ENCODE results near the gene LMOD2. TPM values are rescaled to one million over a fixed set of nuclear protein-coding genes. Genes with fewer than 3 reads are reported as not detected.

The LMOD2 gene
- total RNA-seq, 1 experiment from 2014 or later: not detected

- BruUV-seq (replicated peaks): no TSS peak
- CTCF ChIA-PET: no interaction called here
- peaks cover 26% of the 10 kb centered on the region for H3K4me1 ChIP-seq (ENCODE audit: insufficient read depth, low read length)
- no peaks in the 10 kb centered on the region for H3K9me3 ChIP-seq (ENCODE audit: low read length)
- no peaks in the 10 kb centered on the region for H3K79me2 ChIP-seq (ENCODE audit: low read length)
- H3K9ac ChIP-seq (ENCODE audit: low read length): no peak overlapping the region
- H3K4me2 ChIP-seq (ENCODE audit: low read length): no peak overlapping the region
- ATAC-seq: peak; percentile 41
- DNase-seq: peak; percentile 57
- no peak overlapping the region for H3K27ac ChIP-seq (ENCODE audit: low read length)
- no peaks in the 10 kb centered on the region for H3K36me3 ChIP-seq (ENCODE audit: low read depth, low read length)
- H3K27me3 ChIP-seq (ENCODE audit: low read length): no peaks in the 10 kb centered on the region
- no peak overlapping the region for H3K4me3 ChIP-seq (ENCODE audit: low read length)
- no peaks in the 10 kb centered on the region for H3K9me2 ChIP-seq (replicated peaks; ENCODE audit: low read length)
- POLR2A ChIA-PET (ENCODE audit: unreplicated experiment): interaction anchor here (0.6 kb wide), 1 partner anchor 149 kb away, joined by 5 read pairs; no protein-coding TSS in a partner anchor
- H3F3A ChIP-seq (ENCODE audit: low read length, unreplicated experiment): no peaks in the 10 kb centered on the region
- H4K20me1 ChIP-seq (ENCODE audit: low read length): no peaks in the 10 kb centered on the region
- TF ChIP-seq, protein P1, sequence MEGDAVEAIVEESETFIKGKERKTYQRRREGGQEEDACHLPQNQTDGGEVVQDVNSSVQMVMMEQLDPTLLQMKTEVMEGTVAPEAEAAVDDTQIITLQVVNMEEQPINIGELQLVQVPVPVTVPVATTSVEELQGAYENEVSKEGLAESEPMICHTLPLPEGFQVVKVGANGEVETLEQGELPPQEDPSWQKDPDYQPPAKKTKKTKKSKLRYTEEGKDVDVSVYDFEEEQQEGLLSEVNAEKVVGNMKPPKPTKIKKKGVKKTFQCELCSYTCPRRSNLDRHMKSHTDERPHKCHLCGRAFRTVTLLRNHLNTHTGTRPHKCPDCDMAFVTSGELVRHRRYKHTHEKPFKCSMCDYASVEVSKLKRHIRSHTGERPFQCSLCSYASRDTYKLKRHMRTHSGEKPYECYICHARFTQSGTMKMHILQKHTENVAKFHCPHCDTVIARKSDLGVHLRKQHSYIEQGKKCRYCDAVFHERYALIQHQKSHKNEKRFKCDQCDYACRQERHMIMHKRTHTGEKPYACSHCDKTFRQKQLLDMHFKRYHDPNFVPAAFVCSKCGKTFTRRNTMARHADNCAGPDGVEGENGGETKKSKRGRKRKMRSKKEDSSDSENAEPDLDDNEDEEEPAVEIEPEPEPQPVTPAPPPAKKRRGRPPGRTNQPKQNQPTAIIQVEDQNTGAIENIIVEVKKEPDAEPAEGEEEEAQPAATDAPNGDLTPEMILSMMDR (conservative IDR thresholded peaks at IDR 0.05; ENCODE audit: low read depth, low read length): no peak
- TF ChIP-seq EZH2 (IDR thresholded peaks at IDR 0.05; ENCODE audit: low read length, unreplicated experiment) (no peak), EZH2phosphoT487 (IDR thresholded peaks at IDR 0.05; ENCODE audit: borderline replicate concordance, low read length) (no peak)
- intact Hi-C loops (cut with micrococcal nuclease): no loop called here
- no peak overlapping the region for H2AFZ ChIP-seq (ENCODE audit: low read length)
Observed at GRCh38 chr7:123647106-123647730, 8.4 kb upstream of the LMOD2 start.

GRCh38 chr7:123649964-123650363 lies 5.7 kb upstream of the LMOD2 start:
- CTCF ChIA-PET: interaction anchor here (1.1 kb wide), 1 partner anchor 222 kb away, joined by 4 read pairs; no protein-coding TSS in a partner anchor
- Histone ChIP-seq H3K79me2 (ENCODE audit: low read length) (no peaks in the 10 kb centered on the region), H3K4me1 (ENCODE audit: insufficient read depth, low read length) (peaks cover 13% of the 10 kb centered on the region), H3K9me3 (ENCODE audit: low read length) (no peaks in the 10 kb centered on the region), H3K27ac (ENCODE audit: low read length) (no peak overlapping the region), H3F3A (ENCODE audit: low read length, unreplicated experiment) (no peaks in the 10 kb centered on the region), H3K27me3 (ENCODE audit: low read length) (no peaks in the 10 kb centered on the region), H3K4me2 (ENCODE audit: low read length) (no peak overlapping the region), H3K9me2 (replicated peaks; ENCODE audit: low read length) (no peaks in the 10 kb centered on the region), H2AFZ (ENCODE audit: low read length) (no peak overlapping the region), H3K4me3 (ENCODE audit: low read length) (no peak overlapping the region), H3K36me3 (ENCODE audit: low read depth, low read length) (no peaks in the 10 kb centered on the region), H3K9ac (ENCODE audit: low read length) (no peak overlapping the region), H4K20me1 (ENCODE audit: low read length) (no peaks in the 10 kb centered on the region)
- ATAC-seq: peak; percentile 93
- BruUV-seq (replicated peaks): no TSS peak
- intact Hi-C loops (cut with micrococcal nuclease): no loop called here
- TF ChIP-seq EZH2 (IDR thresholded peaks at IDR 0.05; ENCODE audit: low read length, unreplicated experiment): no peak
- DNase-seq: peak; percentile 49
- POLR2A ChIA-PET (ENCODE audit: unreplicated experiment): no interaction called here

DNA sequence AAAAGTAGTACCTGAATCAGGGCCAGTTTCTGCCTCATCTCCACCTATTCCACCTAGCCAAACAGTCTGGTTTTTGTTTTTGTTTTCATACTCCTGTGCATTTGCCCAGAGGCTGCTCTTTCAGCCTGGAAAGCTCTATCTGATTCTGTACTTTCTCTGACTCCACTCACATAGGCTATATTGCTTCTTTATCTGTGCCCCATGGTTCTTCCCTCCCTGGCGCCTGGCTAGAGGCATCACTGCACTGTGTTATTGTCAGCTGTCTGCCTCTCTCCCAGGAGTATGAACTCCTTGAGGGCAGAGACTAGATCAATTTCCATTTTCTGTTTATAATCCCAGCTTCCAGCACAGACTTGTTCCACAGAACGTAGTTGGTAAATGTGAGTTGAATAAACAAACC lies 5.1 kb upstream of the LMOD2 start:
- Histone ChIP-seq H3K27ac (ENCODE audit: low read length) (no peak overlapping the region), H2AFZ (ENCODE audit: low read length) (no peak overlapping the region), H3K4me3 (ENCODE audit: low read length) (no peak overlapping the region), H3K4me2 (ENCODE audit: low read length) (no peak overlapping the region), H3K9ac (ENCODE audit: low read length) (no peak overlapping the region), H3K79me2 (ENCODE audit: low read length) (no peaks in the 10 kb centered on the region), H3K4me1 (ENCODE audit: insufficient read depth, low read length) (peaks cover 13% of the 10 kb centered on the region), H3K9me3 (ENCODE audit: low read length) (no peaks in the 10 kb centered on the region), H3K36me3 (ENCODE audit: low read depth, low read length) (no peaks in the 10 kb centered on the region), H3F3A (ENCODE audit: low read length, unreplicated experiment) (no peaks in the 10 kb centered on the region), H4K20me1 (ENCODE audit: low read length) (no peaks in the 10 kb centered on the region), H3K27me3 (ENCODE audit: low read length) (no peaks in the 10 kb centered on the region), H3K9me2 (replicated peaks; ENCODE audit: low read length) (no peaks in the 10 kb centered on the region)
- intact Hi-C loops (cut with micrococcal nuclease): no loop called here
- no peak for ATAC-seq
- POLR2A ChIA-PET (ENCODE audit: unreplicated experiment): no interaction called here
- CTCF ChIA-PET: interaction anchor here (1.1 kb wide), 1 partner anchor 221 kb away, joined by 4 read pairs; no protein-coding TSS in a partner anchor
- no TSS peak for BruUV-seq (replicated peaks)
- TF ChIP-seq, protein P1 (conservative IDR thresholded peaks at IDR 0.05; ENCODE audit: low read depth, low read length): no peak
- DNase-seq: no peak
